GM21723 (cell line): ENCODE data around the gene JTB.

Source experiments
- ATAC-seq: cut with Tn5 transposase; IDR thresholded peaks from one replicate; pipeline ENCODE4 v1.9.1; 2021; ENCODE audit warnings: mild to moderate bottlenecking, moderate library complexity; ENCODE audit not compliant: unreplicated experiment

Gene JTB

DNA sequence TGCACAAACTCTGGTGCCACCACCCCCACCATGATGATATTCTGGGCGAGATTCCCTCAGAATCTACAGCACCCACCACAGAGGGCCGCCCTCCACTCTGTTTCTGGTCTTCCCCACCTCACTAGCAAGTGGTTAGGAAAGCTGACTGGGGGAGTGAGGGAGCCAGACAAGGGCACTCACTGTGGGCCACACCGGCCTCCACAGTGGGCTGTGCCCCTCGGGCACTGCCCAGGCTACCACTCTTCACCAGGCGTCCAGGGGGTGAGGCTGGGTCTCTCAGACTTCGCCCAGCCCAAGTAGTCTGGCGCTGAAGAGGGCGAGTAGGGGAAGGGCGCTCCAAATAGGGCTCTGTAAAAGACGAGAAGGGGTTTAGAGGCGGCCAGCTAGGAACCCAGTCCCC lies 43.5 kb downstream of the JTB start:
- ATAC-seq: no peak

DNA sequence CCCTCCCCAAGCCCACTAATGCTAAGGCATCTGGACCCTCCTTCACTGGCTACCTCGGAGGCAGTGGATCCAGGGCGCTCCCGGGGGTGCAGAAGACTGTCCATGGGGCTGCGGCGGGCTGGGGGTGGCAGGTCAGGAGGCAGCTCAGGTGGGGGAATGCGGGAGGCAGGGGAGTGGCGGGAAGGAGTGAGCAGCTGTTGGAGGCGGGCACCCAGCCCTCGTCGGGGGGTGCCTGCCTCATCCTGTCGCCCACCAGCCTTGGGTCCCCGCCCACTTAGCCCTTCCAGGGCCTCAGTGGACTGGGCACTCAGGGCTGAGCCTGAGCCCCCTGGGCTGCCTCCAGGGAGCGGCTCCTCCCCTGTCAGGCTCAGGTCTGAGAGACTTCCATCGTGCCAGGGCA lies 44.0 kb downstream of the JTB start:
- ATAC-seq: no peak

GRCh38 chr1:153932156-153933131 lies 45.0 kb downstream of the JTB start:
- no peak for ATAC-seq

GRCh38 chr1:153929981-153930948 lies 47.2 kb downstream of the JTB start:
- ATAC-seq: no peak

DNA sequence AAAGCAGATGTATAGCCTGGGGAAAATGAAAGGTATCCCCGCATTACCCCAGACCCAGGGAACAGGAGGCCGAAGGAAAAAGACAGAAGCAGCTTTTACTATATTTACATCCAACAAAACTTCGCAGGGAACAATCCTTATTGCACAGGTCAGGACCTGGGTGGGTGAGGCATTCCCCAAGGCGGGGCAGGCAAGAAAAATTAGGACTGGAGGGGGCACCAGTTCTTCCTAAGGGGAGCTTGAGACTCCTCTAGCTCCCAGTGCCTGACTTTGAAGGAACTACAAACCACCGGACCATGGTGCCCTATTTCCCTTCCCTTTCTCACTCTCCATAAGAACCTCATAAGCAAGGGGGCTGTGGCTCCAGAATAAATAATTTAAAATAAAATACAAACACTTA lies 48.0 kb downstream of the JTB start:
- ATAC-seq: no peak

GRCh38 chr1:153928791-153929341 lies 48.6 kb downstream of the JTB start:
- no peak for ATAC-seq

- ATAC-seq: no peak
These were observed 49.2 kb downstream of the JTB start for GRCh38 chr1:153928245-153928644.

GRCh38 chr1:153926405-153926804 lies 51.1 kb downstream of the JTB start:
- no peak for ATAC-seq
